PC-3 (cell line): ENCODE data around the gene SLC44A5. TPM values are rescaled to one million over a fixed set of nuclear protein-coding genes. Genes with fewer than 3 reads are reported as not detected.

Source experiments
- ATAC-seq: fragments of 200-7000 bp; cut with Tn5 transposase; 2 replicates; pipeline ENCODE4 v1.9.1; 2020; ENCODE audit warnings: mild to moderate bottlenecking, moderate library complexity
- BruUV-seq: library from RNA; stranded (reverse); fragments of 400-500 nt; replicated peaks from 2 replicates; lab custom pipeline; 2021; lab: Mats Ljungman, UMichigan
- CTCF ChIA-PET: fragments of 300-600 bp; sonication (Branson Sonifier 250); formaldehyde crosslinking; loops from one replicate; lab custom pipeline; 2022; ENCODE audit warnings: antibody characterized with exemption; lab: Charles Lee
- POLR2A ChIA-PET: fragments of 300-600 bp; sonication (Branson Sonifier 250); formaldehyde crosslinking; loops from one replicate; lab custom pipeline; 2022; ENCODE audit warnings: antibody characterized with exemption; ENCODE audit not compliant: unreplicated experiment; lab: Charles Lee
- DNase-seq: peaks from one replicate; pipeline ENCODE4 v3.0.0-alpha.2; 2015
- H2AFZ ChIP-seq: fragments of 300-600 bp; sonication (generic); 2 replicates; pipeline ENCODE4 v1.6.0; 2016; ENCODE audit warnings: antibody characterized with exemption, low read length
- H3F3A ChIP-seq: fragments of 300-600 bp; sonication (generic); one replicate; pipeline ENCODE4 v1.6.0; 2017; ENCODE audit warnings: antibody characterized with exemption, low read length, control low read depth, mild to moderate bottlenecking; ENCODE audit not compliant: unreplicated experiment
- H3K27ac ChIP-seq: fragments of 300-600 bp; sonication (generic); 2 replicates; pipeline ENCODE4 v1.5.1; 2016; ENCODE audit warnings: mild to moderate bottlenecking, low read length
- H3K27me3 ChIP-seq: fragments of 300-600 bp; sonication (generic); 2 replicates; pipeline ENCODE4 v1.6.1; 2016; ENCODE audit warnings: low read length, mixed read lengths
- H3K36me3 ChIP-seq: fragments of 300-600 bp; sonication (generic); 2 replicates; pipeline ENCODE4 v1.6.1; 2016; ENCODE audit warnings: low read depth, mixed run types, low read length, mixed read lengths
- H3K4me1 ChIP-seq: fragments of 300-600 bp; sonication (generic); 2 replicates; pipeline ENCODE4 v1.5.1; 2016; ENCODE audit warnings: low read length; ENCODE audit not compliant: insufficient read depth
- H3K4me2 ChIP-seq: fragments of 300-600 bp; sonication (generic); 2 replicates; pipeline ENCODE4 v1.6.0; 2016; ENCODE audit warnings: low read length
- H3K4me3 ChIP-seq: fragments of 300-600 bp; sonication (generic); 2 replicates; pipeline ENCODE4 v1.5.1; 2016; ENCODE audit warnings: mild to moderate bottlenecking, low read length, mixed read lengths
- H3K79me2 ChIP-seq: fragments of 300-600 bp; sonication (generic); 2 replicates; pipeline ENCODE4 v1.6.1; 2017; ENCODE audit warnings: low read length, mixed read lengths
- H3K9ac ChIP-seq: fragments of 300-600 bp; sonication (generic); 2 replicates; pipeline ENCODE4 v1.6.0; 2016; ENCODE audit warnings: mild to moderate bottlenecking, low read length
- H3K9me2 ChIP-seq: fragments of 300-600 bp; sonication (generic); replicated peaks from 2 replicates; pipeline ENCODE4 v1.6.1; 2016; ENCODE audit warnings: mixed run types, low read length, mixed read lengths
- H3K9me3 ChIP-seq: fragments of 300-600 bp; sonication (generic); 2 replicates; pipeline ENCODE4 v1.6.1; 2016; ENCODE audit warnings: low read length, mixed read lengths
- H4K20me1 ChIP-seq: fragments of 300-600 bp; sonication (generic); 2 replicates; pipeline ENCODE4 v1.6.1; 2016; ENCODE audit warnings: low read length, mixed read lengths
- EZH2 ChIP-seq: fragments of 300-600 bp; sonication (generic); IDR thresholded peaks from one replicate; pipeline ENCODE4 v1.6.1; 2017; ENCODE audit warnings: antibody characterized with exemption, mild to moderate bottlenecking, low read length; ENCODE audit not compliant: unreplicated experiment
- EZH2phosphoT487 ChIP-seq: fragments of 300-600 bp; sonication (generic); IDR thresholded peaks from 2 replicates; pipeline ENCODE4 v1.6.1; 2018; ENCODE audit warnings: mild to moderate bottlenecking, antibody characterized with exemption, low read length, borderline replicate concordance
- intact Hi-C: fragments of 100-400 bp; cut with micrococcal nuclease; formaldehyde crosslinking; loops from 2 replicates; pipeline ENCODE4 v1.9.0; 2023
- total RNA-seq: library from RNA; depleted of rRNA; stranded (reverse); fragments of >200 nt; gene quantifications from 2 replicates; pipeline ENCODE4 v1.2.3, GENCODE V29; 2014
- TF ChIP-seq, protein P1 (sequence below): fragments of 300-600 bp; sonication (generic); conservative IDR thresholded peaks from 2 replicates; pipeline ENCODE4 v1.5.1; 2017; ENCODE audit warnings: antibody characterized with exemption, low read depth, mild to moderate bottlenecking, low read length

The SLC44A5 gene
- total RNA-seq, 1 experiment from 2014 or later = not detected

DNA sequence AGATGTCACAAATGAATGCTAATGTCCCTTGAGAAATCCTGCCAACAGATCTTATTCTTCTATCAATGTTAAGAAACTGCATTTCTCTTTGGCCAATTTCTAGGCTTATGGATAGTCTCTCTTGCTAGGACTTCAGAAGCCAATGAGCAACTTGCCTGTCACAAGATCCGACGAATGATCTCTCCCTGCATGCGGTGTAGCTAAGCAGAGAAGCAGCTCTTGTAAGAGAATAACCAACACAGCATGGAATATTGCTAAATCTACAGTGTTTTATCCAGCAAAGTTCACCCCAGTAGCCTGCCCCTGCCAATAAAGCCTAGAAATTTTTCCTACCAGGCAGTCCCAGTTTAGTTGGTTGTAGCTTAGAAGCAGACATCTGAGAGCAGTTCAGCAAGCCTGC lies 2.1 kb upstream of the SLC44A5 start:
- CTCF ChIA-PET = no interaction called here
- Histone ChIP-seq H2AFZ (no peak overlapping the region), H3K36me3 (no peaks in the 10 kb centered on the region), H3K9me3 (no peaks in the 10 kb centered on the region), H3K9ac (no peak overlapping the region), H3K79me2 (no peaks in the 10 kb centered on the region), H3K4me3 (no peak overlapping the region), H3F3A (no peaks in the 10 kb centered on the region), H3K9me2 (no peaks in the 10 kb centered on the region), H3K4me1 (peaks cover 8% of the 10 kb centered on the region), H4K20me1 (no peaks in the 10 kb centered on the region), H3K27ac (no peak overlapping the region), H3K4me2 (no peak overlapping the region), H3K27me3 (peaks cover 54% of the 10 kb centered on the region)
- intact Hi-C loops = no loop called here
- BruUV-seq = no TSS peak
- ATAC-seq = no peak
- TF ChIP-seq EZH2phosphoT487 = no peak
- TF ChIP-seq, protein P1, sequence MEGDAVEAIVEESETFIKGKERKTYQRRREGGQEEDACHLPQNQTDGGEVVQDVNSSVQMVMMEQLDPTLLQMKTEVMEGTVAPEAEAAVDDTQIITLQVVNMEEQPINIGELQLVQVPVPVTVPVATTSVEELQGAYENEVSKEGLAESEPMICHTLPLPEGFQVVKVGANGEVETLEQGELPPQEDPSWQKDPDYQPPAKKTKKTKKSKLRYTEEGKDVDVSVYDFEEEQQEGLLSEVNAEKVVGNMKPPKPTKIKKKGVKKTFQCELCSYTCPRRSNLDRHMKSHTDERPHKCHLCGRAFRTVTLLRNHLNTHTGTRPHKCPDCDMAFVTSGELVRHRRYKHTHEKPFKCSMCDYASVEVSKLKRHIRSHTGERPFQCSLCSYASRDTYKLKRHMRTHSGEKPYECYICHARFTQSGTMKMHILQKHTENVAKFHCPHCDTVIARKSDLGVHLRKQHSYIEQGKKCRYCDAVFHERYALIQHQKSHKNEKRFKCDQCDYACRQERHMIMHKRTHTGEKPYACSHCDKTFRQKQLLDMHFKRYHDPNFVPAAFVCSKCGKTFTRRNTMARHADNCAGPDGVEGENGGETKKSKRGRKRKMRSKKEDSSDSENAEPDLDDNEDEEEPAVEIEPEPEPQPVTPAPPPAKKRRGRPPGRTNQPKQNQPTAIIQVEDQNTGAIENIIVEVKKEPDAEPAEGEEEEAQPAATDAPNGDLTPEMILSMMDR = no peak
- no peak for TF ChIP-seq EZH2
- POLR2A ChIA-PET = no interaction called here
- DNase-seq = no peak

DNA sequence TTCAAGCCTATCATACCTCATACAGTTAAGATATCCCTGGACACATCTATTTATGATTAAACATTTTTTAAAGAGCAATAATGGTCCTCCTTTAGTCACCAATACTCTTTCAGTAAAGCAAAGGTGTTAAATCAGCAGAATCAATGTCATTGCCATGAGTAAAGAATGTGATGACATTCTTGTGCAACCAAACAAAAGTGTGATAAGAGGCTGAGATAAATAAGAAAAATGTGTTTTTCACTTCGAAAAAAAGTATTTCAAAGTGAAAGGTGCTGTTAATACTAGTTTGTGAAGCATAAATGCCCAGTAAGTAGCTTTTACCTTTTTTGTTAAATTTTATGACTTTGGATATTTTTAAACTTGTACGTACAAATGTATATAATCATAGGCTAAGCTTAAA lies 8.4 kb downstream of the SLC44A5 start:
- TF ChIP-seq EZH2phosphoT487 (no peak), EZH2 (no peak)
- TF ChIP-seq, protein P1 = no peak
- Histone ChIP-seq H4K20me1 (no peaks in the 10 kb centered on the region), H3F3A (no peaks in the 10 kb centered on the region), H3K27ac (no peak overlapping the region), H2AFZ (no peak overlapping the region), H3K9me3 (no peaks in the 10 kb centered on the region), H3K4me1 (no peaks in the 10 kb centered on the region), H3K79me2 (no peaks in the 10 kb centered on the region), H3K4me3 (no peak overlapping the region), H3K27me3 (peaks cover 13% of the 10 kb centered on the region; the same call in 1 of the 2 replicates), H3K36me3 (no peaks in the 10 kb centered on the region), H3K4me2 (no peak overlapping the region), H3K9me2 (no peaks in the 10 kb centered on the region), H3K9ac (no peak overlapping the region)
- DNase-seq = no peak
- intact Hi-C loops = no loop called here
- ATAC-seq = no peak
- ChIA-PET POLR2A (no interaction called here), CTCF (no interaction called here)
- no TSS peak for BruUV-seq

DNA sequence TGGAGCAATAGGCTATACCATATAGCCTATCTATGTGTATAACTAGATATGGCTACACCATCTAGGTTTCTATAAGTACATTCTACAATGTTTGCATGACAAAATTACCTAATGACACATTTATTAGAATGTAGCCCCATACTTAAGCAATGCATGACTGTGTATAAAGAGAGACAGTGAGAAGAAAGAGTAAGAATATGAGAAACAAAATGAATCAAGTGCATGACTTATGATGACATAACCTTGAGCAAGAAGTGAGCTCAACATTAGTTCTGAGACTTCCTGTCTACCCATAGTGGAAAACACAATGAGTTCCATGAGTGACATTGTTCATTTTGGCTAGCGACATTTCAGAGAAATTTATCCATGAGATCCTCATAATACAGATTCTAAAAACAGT lies 10.1 kb downstream of the SLC44A5 start:
- ChIA-PET CTCF (no interaction called here), POLR2A (no interaction called here)
- H3K4me2 ChIP-seq = no peak overlapping the region
- no TSS peak for BruUV-seq
- TF ChIP-seq, protein P1 = no peak
- TF ChIP-seq EZH2 (no peak), EZH2phosphoT487 (no peak)
- H3K9me3 ChIP-seq = no peaks in the 10 kb centered on the region
- no peaks in the 10 kb centered on the region for H3K9me2 ChIP-seq
- H2AFZ ChIP-seq = no peak overlapping the region
- H3K79me2 ChIP-seq = no peaks in the 10 kb centered on the region
- H3K27me3 ChIP-seq = peaks cover 13% of the 10 kb centered on the region; the same call in 1 of the 2 replicates
- H3K36me3 ChIP-seq = no peaks in the 10 kb centered on the region
- H3K4me1 ChIP-seq = no peaks in the 10 kb centered on the region
- no peak overlapping the region for H3K4me3 ChIP-seq
- intact Hi-C loops = no loop called here
- ATAC-seq = no peak
- H3F3A ChIP-seq = no peaks in the 10 kb centered on the region
- H4K20me1 ChIP-seq = no peaks in the 10 kb centered on the region
- no peak overlapping the region for H3K9ac ChIP-seq
- no peak overlapping the region for H3K27ac ChIP-seq
- peak; percentile 32 for DNase-seq
